DMS53 treated with DMSO at 0.1 percent for 48 hours (cell line): Measurements from ENCODE around the gene SEC14L3.

ENCODE experiments used
- DNase-seq: peaks from one replicate; lab custom pipeline; 2025; ENCODE audit not compliant: unreplicated experiment; lab: John Stamatoyannopoulos, UW

SEC14L3 gene

DNA sequence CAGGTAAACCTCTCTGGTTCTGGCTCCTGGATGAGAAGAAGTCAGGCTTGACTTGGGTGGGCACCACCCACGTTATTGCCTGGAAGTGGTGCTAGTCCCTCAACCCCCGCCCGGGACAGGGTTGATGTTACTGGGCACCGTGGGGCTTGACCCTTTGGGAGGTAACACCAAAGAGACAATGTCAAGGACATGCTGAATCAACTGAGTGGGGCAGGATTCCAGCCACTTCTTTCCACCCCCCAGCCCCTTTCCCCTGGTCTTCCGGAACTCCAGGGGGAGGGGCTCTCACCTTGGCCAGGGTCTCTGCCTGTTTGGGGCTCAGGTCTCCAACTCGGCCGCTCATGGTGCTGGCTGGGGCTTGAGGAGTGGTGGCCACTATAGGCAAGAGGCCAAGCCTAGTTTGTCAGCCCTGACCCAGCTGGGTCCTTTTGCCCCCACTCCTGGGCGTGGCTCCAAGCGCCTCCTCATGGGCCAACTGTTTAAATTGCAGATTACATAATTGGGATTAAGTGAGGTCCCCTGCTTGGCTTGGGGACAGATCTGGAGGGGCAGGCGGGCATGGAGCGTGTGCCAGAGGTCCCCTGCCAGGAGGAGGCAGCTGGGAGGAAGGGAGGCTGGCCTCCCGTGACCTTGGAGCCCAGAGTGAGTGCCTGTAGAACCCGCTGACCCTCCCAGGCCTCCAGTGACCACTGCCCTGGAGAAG lies at the start of gene SEC14L3:
TSS of gene SEC14L3 (minus strand) at position 402 of the 703 bp plus-strand sequence. CDS start at position 343, 59 bp downstream.
- DNase-seq: no peak

DNA sequence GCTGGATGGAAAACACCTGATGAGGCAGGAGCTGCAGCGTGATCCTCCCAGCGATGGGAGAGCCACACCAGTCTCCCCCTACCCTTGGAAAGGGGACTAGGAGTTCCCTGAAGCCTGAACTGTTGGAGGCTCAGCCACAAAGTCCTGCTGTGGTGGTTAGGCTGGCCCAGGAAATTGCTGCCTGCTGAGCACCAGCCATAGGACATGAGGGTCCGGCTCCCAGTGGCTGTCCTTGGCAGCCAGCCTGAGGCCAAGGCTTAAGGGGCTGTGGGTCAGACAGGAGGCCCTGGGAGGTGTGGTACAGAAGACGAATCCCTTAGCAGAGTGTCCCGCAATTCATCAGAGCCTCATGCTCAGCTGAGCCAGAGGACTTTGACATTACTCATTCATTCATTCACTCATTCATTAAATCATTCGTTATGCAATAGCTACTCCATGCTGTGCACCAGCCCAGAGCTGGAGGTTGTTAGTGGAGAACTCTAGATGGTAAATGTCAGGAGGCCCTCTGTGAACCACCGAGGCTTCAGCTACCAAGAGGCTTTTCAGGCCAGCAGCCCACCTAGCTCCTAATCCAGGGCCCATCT lies 48.1 kb upstream of the SEC14L3 start:
- DNase-seq: no peak

GRCh38 chr22:30516731-30517130 lies 44.9 kb upstream of the SEC14L3 start:
- no peak for DNase-seq

- no peak for DNase-seq
Observed at GRCh38 chr22:30516273-30516672, 44.5 kb upstream of the SEC14L3 start.

GRCh38 chr22:30514252-30514651 lies 42.4 kb upstream of the SEC14L3 start:
- no peak for DNase-seq

- no peak for DNase-seq
Observed at GRCh38 chr22:30513462-30513861, 41.6 kb upstream of the SEC14L3 start.

GRCh38 chr22:30511911-30512310 lies 40.1 kb upstream of the SEC14L3 start:
- no peak for DNase-seq

DNA sequence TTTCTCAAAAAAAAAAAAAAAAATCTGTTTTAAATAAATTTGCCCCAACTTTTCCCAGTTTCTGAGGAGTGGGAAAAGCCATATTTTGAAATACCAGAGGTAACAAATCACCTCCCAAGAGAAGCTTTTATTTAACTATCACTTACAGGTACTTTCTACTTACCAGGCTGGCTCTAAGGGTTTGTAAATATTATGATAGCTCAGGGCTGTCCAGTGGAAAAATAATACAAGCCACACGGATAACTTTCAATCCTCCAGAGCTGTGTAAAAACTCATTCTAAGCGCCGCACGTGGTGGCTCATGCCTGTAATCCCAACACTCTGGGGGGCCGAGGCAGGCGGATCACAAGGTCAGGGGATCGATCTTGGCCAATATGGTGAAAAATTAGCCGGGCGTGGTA lies 39.3 kb upstream of the SEC14L3 start:
- no peak for DNase-seq

DNA sequence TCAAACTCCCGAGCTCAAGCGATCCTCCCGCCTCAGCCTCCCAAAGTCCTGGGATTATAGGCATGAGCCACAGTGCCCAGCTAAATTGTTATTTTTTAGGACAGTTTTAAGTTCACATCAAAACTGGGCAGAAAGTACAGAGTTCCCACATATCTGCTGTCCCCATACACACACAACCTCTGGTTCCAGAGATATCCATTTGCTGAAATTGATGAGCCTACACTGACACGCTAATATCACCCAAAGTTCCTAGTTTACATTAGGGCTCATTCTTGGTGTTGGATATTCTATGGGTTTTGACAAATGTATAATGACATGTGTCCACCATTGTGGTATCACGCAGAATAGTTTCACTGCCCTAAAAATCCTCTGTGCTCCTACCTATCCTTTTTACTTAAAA lies 36.4 kb upstream of the SEC14L3 start:
- no peak for DNase-seq

DNA sequence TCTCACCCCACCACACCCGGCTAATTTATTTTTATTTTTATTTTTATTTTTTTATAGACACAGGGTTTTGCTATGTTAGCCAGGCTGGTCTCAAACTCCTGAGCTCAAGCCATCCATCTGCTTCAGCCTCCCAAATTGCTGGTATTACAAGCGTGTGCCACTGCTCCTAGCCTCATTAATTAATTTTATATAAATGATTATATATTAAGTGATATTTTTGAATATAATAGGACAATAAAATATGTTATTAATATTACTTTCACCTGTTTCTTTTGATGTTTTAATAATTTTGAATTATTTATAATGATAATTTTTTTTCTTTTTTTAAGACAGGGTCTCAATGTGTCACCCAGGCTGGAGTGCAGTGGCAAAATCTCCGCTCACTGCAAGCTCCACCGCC lies 35.9 kb upstream of the SEC14L3 start:
- no peak for DNase-seq

- DNase-seq: no peak
Observed at GRCh38 chr22:30506507-30506968, 34.7 kb upstream of the SEC14L3 start.

GRCh38 chr22:30503551-30503950 lies 31.7 kb upstream of the SEC14L3 start:
- DNase-seq: no peak

DNA sequence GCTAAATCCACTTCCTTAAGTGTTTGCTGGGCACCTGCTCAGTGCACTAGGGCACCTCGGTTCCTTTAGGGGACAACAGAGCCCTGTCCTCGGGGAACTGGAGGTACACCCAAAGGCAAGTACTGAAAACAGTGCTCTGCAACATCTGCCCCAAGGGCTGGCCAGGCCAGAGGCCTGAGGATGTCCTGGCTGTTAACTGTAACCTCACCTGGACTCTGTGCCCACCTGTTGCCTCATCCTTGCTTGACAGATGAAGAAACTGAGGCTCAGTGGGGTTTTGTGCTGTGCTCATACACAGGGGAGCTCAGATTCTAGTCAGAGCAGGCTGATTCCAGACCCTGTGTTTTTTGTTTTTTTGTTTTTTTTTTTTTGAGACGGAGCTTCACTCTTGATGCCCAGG lies 31.1 kb upstream of the SEC14L3 start:
- DNase-seq: no peak

- no peak for DNase-seq
Observed at GRCh38 chr22:30502153-30502552, 30.3 kb upstream of the SEC14L3 start.

GRCh38 chr22:30500628-30501027 lies 28.8 kb upstream of the SEC14L3 start:
- DNase-seq: no peak

DNA sequence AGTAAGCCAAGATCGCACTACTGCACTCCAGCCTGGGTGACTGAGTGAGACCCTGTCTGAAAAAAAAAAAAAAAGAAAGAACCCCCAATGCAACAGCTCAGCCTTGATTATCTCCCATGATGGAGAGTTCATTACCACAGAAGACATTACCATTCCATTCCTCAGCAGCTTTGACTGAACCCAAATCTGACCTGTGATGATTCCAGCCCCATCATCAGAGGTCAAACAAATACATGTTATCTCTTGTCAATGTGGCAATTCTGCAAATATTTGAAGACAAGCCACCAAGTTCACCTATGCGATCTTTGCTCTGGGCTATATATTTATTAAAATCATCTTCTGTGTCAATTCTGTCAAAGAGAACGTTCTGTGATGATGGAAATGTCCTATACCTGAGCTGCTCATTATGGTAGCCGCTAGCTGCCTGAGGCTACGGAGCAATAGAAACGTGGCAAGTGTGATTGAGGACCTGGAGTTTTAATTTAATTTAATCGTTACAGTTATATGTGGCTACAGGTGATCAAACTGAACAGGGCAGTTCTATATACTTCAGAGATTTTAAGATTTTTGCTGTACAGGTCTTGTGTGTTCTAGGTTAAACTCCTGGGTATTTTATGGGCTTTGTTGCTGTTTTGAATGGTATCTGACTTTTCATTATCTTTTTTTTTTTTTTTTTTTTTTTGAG lies 25.8 kb upstream of the SEC14L3 start:
- no peak for DNase-seq

DNA sequence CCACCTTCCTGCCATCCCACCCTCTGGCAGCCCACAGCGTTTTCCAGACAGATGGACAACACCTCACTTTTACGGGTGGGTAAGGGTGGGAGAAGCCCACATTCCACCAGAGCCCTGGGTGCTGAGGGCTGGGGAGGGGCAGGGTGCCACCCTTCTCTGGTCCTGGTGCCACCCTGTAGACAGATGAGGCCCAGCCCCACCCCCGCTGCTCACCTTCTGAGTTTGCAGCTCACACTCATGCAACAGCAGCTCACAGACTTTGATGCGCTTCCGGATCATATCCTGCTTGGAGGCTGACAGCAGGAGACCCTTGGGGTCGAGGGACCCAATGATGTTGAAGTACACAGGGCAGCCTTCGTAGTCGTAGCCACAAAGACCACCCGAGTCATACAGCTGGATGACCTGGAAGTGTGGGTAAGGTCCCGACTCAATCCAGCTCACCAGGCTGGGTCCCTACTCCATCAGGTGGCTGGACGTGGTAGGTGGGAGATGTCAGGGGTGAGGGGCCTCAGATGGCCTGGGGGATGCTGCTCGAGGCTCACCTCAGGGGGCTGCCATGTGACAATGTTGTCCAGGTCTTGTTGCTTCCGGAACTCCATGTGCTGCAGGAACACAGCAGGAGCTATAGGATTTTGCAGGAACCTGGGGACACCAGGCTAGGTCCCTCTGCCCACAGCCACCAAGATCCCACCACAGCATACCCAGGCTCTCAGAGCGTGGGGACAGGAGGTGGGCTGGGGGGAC lies 23.4 kb upstream of the SEC14L3 start:
- no peak for DNase-seq

- DNase-seq: no peak
Observed at GRCh38 chr22:30492144-30492543, 20.3 kb upstream of the SEC14L3 start.

- no peak for DNase-seq
Observed at GRCh38 chr22:30491381-30491780, 19.6 kb upstream of the SEC14L3 start.

DNA sequence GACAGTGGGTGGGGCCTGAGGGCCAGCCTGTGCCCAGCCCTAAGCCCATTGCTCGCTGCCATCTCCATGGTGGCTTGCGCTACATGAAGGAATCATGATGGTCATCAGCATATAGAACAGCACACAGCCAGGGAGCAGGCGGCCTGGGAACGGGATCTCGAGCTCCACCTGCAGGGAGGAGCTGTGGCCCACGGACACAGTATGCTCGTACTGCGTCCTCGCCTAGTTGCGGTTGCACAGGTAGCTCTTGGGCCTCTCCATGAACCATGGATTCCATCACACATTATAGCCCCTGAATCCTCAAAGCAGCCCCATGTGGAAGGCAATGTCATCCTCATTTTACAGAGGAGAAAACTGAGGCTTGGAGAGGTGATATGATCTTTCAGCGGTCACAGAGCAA lies 18.6 kb upstream of the SEC14L3 start:
- no peak for DNase-seq

DNA sequence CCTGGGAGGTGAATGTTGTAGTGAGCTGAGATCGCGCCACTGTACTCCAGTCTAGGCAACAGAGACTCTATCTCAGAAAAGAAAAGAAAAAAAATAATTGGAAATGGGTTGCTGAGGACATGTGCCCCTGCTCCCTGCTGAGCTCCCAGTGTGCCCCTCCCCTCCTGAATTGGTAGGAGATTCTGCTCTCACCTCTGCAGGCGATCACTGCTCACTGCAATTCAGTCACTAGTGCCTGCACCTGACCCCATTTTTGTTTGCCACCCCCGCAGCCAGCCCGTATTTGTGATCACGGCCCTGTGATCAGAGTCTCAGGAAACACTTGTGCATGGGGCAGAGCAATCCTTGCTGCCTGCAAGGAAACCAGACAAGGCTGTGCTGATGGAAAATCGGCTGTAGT lies 16.3 kb upstream of the SEC14L3 start:
- no peak for DNase-seq
